Measurements from ENCODE around the gene HCN1. TPM values are rescaled to one million over a fixed set of nuclear protein-coding genes. Genes with fewer than 3 reads are reported as not detected.

HCN1 gene
- total RNA-seq = not detected

- Mint-ChIP-seq H3K4me1 (ENCODE audit: low read depth) (no peaks in the 10 kb centered on the region), H3K4me3 (no peak within 1 kb of the TSS), H3K36me3 (peaks cover 5% of the 10 kb centered on the region), H3K9me3 (peaks cover 13% of the 10 kb centered on the region), H3K27me3 (peaks cover 19% of the 10 kb centered on the region), H3K27ac (no peak within 1 kb of the TSS)
- DNase-seq = peak; percentile 54
- ChIA-PET POLR2A (no interaction called here), CTCF (interaction anchor here (0.6 to 0.7 kb wide), 3 partner anchors 10 to 81 kb away, joined by 3 read pairs; no protein-coding TSS in a partner anchor)
- intact Hi-C loops (cut with micrococcal nuclease) = no loop called here
Observed at GRCh38 chr5:45696206-45696836, at the start of gene HCN1. Gene HCN1 (minus strand): TSS chr5:45696380.

GRCh38 chr5:45741110-45741509, 44.9 kb upstream of the HCN1 start:
- Mint-ChIP-seq H3K27ac (no peak overlapping the region), H3K4me1 (ENCODE audit: low read depth) (no peaks in the 10 kb centered on the region), H3K27me3 (no peaks in the 10 kb centered on the region), H3K4me3 (no peak overlapping the region), H3K9me3 (peaks cover 21% of the 10 kb centered on the region), H3K36me3 (peaks cover 1% of the 10 kb centered on the region)
- POLR2A ChIA-PET = no interaction called here
- DNase-seq = no peak
- CTCF ChIA-PET = no interaction called here
- intact Hi-C loops (cut with micrococcal nuclease) = no loop called here

- POLR2A ChIA-PET = no interaction called here
- CTCF ChIA-PET = no interaction called here
- H3K4me3 Mint-ChIP-seq = no peak overlapping the region
- intact Hi-C loops (cut with micrococcal nuclease) = no loop called here
- no peak overlapping the region for H3K27ac Mint-ChIP-seq
- peaks cover 17% of the 10 kb centered on the region for H3K9me3 Mint-ChIP-seq
- H3K27me3 Mint-ChIP-seq = no peaks in the 10 kb centered on the region
- no peaks in the 10 kb centered on the region for H3K4me1 Mint-ChIP-seq (ENCODE audit: low read depth)
- no peak for DNase-seq
- no peaks in the 10 kb centered on the region for H3K36me3 Mint-ChIP-seq
Observed at GRCh38 chr5:45737153-45737552, 41.0 kb upstream of the HCN1 start.

DNA sequence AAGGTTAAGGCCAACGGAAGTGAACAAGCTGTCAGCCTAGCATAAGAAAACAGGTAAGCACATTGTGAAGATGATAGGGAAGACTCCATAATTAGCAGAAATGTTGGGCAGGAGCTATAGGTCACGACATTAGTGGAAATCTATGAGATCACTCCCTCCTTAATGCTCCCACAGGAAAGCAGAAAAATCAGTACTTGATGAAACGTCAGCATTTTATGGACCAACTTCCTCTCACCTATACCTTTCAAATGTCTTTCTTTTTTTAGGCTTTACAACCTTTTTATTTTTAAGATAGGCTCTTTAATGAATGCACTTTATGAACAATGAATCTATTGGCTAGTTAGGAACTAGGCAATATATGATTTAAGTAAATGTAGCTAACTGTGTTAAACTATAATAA, 29.4 kb upstream of the HCN1 start:
- DNase-seq = no peak
- ChIA-PET CTCF (no interaction called here), POLR2A (no interaction called here)
- Mint-ChIP-seq H3K36me3 (no peaks in the 10 kb centered on the region), H3K9me3 (peaks cover 11% of the 10 kb centered on the region), H3K27me3 (no peaks in the 10 kb centered on the region), H3K27ac (no peak overlapping the region), H3K4me3 (no peak overlapping the region), H3K4me1 (ENCODE audit: low read depth) (no peaks in the 10 kb centered on the region)
- intact Hi-C loops (cut with micrococcal nuclease) = no loop called here

GRCh38 chr5:45697201-45697600, 1.0 kb upstream of the HCN1 start:
- intact Hi-C loops (cut with micrococcal nuclease) = no loop called here
- no peak for DNase-seq
- POLR2A ChIA-PET = no interaction called here
- H3K27me3 Mint-ChIP-seq = peaks cover 19% of the 10 kb centered on the region
- H3K36me3 Mint-ChIP-seq = peaks cover 5% of the 10 kb centered on the region
- H3K4me3 Mint-ChIP-seq = no peak overlapping the region
- no peak overlapping the region for H3K27ac Mint-ChIP-seq
- CTCF ChIA-PET = interaction anchor here (0.7 kb wide), 1 partner anchor 82 kb away, joined by 3 read pairs; no protein-coding TSS in a partner anchor
- H3K9me3 Mint-ChIP-seq = peaks cover 11% of the 10 kb centered on the region
- H3K4me1 Mint-ChIP-seq (ENCODE audit: low read depth) = no peaks in the 10 kb centered on the region

GRCh38 chr5:45695804-45696156, 400 bp downstream of the HCN1 start:
- peaks cover 19% of the 10 kb centered on the region for H3K27me3 Mint-ChIP-seq
- intact Hi-C loops (cut with micrococcal nuclease) = no loop called here
- no peak overlapping the region for H3K27ac Mint-ChIP-seq
- no peak overlapping the region for H3K4me3 Mint-ChIP-seq
- ChIA-PET CTCF (interaction anchor here (0.6 kb wide), 2 partner anchors 11 to 17 kb away, joined by 3 read pairs; no protein-coding TSS in a partner anchor), POLR2A (no interaction called here)
- DNase-seq = no peak
- H3K4me1 Mint-ChIP-seq (ENCODE audit: low read depth) = no peaks in the 10 kb centered on the region
- peaks cover 5% of the 10 kb centered on the region for H3K36me3 Mint-ChIP-seq
- H3K9me3 Mint-ChIP-seq = peaks cover 13% of the 10 kb centered on the region

DNA sequence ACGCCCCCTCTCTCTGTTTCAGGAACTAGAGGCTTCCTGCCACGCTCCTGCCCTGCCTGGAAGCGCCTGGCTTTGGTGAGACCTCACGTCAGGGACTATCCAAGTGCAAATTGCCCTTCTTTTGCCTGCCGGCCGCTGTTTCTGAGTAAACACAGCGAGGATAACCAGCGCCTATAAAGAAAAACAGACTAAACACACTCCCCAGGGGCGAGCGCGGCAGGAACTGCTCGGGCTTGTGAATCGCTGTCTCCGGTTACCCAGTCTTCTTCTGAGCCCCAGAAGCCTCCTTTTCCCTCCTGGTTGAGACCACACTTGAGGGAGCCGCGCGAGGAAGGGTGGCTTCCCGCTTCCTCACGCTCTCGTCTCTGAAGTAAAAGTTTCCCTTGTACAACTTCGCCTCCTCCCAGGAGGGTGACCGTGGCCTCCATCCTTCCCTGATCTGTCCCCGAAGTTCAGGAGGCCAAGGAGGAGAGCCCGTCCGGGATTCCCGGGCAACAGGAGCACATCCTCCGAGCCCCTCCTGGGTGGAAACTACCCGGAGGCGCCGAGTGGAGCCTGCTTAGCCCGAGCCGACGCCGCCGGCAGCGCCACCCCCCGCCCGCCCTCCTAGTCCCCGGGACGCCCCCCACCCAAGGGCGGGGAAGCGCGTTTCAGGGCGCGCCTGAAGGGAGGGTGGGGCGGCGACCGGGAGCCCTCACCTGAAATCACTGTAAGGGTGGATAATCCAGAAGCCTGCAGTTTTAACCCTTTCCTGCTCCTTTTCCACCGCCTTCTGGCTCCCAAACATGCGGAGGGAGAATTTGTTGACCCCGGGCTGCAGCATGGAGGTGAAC, 993 bp downstream of the HCN1 start:
- Mint-ChIP-seq H3K4me1 (ENCODE audit: low read depth) (no peaks in the 10 kb centered on the region), H3K27me3 (peaks cover 19% of the 10 kb centered on the region), H3K9me3 (peaks cover 13% of the 10 kb centered on the region), H3K4me3 (no peak overlapping the region), H3K36me3 (peaks cover 5% of the 10 kb centered on the region), H3K27ac (no peak overlapping the region)
- ChIA-PET CTCF (no interaction called here), POLR2A (no interaction called here)
- intact Hi-C loops (cut with micrococcal nuclease) = no loop called here
- no peak for DNase-seq

GRCh38 chr5:45694255-45694814, 1.8 kb downstream of the HCN1 start:
- Mint-ChIP-seq H3K4me3 (no peak overlapping the region), H3K36me3 (peaks cover 5% of the 10 kb centered on the region), H3K9me3 (peaks cover 13% of the 10 kb centered on the region), H3K27ac (no peak overlapping the region), H3K27me3 (peaks cover 19% of the 10 kb centered on the region), H3K4me1 (ENCODE audit: low read depth) (no peaks in the 10 kb centered on the region)
- intact Hi-C loops (cut with micrococcal nuclease) = no loop called here
- ChIA-PET POLR2A (no interaction called here), CTCF (no interaction called here)
- DNase-seq = no peak

GRCh38 chr5:45692481-45692880, 3.7 kb downstream of the HCN1 start:
- intact Hi-C loops (cut with micrococcal nuclease) = no loop called here
- Mint-ChIP-seq H3K36me3 (peaks cover 5% of the 10 kb centered on the region), H3K27ac (no peak overlapping the region), H3K4me1 (ENCODE audit: low read depth) (no peaks in the 10 kb centered on the region), H3K9me3 (peaks cover 9% of the 10 kb centered on the region), H3K27me3 (peaks cover 18% of the 10 kb centered on the region), H3K4me3 (no peak overlapping the region)
- CTCF ChIA-PET = no interaction called here
- POLR2A ChIA-PET = no interaction called here
- DNase-seq = no peak

DNA sequence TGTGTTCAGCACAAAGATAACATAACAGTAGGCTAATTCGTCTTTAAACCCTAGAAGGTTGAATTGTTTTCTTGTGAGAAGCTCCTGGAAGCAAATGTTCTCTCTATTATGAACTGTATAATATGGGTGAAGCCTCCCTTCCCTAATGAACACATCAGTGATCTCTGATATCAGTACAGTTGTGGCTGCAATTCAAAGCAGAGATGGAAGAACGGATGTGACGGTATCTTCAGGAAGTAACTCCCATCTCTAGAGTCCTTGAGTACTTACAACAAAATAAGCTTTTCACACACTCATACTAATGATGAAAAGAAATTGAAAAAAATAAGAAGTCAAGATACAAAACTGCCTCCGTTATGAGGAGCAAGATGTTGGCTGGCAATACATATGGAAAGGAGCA, 4.5 kb downstream of the HCN1 start:
- no peak overlapping the region for H3K4me3 Mint-ChIP-seq
- DNase-seq = no peak
- peaks cover 5% of the 10 kb centered on the region for H3K36me3 Mint-ChIP-seq
- intact Hi-C loops (cut with micrococcal nuclease) = no loop called here
- H3K27me3 Mint-ChIP-seq = peaks cover 12% of the 10 kb centered on the region
- ChIA-PET CTCF (no interaction called here), POLR2A (no interaction called here)
- no peak overlapping the region for H3K27ac Mint-ChIP-seq
- H3K9me3 Mint-ChIP-seq = peaks cover 9% of the 10 kb centered on the region
- H3K4me1 Mint-ChIP-seq (ENCODE audit: low read depth) = no peaks in the 10 kb centered on the region

DNA sequence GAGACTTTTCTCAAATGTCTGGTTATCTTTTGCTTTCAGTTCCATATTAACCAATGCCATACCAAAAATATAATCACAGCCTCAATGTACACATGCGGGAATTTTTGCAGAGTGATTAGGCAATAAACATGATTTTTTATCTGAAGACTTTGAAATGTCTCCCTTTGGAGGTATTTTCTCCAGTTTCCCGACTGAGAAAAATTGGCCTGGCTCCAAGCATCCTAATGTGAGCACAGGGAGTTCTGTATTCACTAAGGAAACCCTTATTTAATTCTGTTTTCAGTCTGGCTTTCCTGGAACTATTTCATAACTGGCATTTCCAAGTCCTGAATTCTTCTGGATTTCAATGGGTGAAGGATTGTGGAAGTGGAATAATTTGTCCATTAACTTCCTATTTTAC, 8.5 kb downstream of the HCN1 start:
- Mint-ChIP-seq H3K27ac (no peak overlapping the region), H3K4me3 (no peak overlapping the region), H3K27me3 (no peaks in the 10 kb centered on the region), H3K4me1 (ENCODE audit: low read depth) (no peaks in the 10 kb centered on the region), H3K36me3 (no peaks in the 10 kb centered on the region), H3K9me3 (peaks cover 2% of the 10 kb centered on the region)
- ChIA-PET POLR2A (no interaction called here), CTCF (no interaction called here)
- intact Hi-C loops (cut with micrococcal nuclease) = no loop called here
- DNase-seq = no peak

- H3K36me3 Mint-ChIP-seq = no peaks in the 10 kb centered on the region
- peaks cover 3% of the 10 kb centered on the region for H3K9me3 Mint-ChIP-seq
- CTCF ChIA-PET = no interaction called here
- H3K4me1 Mint-ChIP-seq (ENCODE audit: low read depth) = no peaks in the 10 kb centered on the region
- intact Hi-C loops (cut with micrococcal nuclease) = no loop called here
- POLR2A ChIA-PET = no interaction called here
- no peaks in the 10 kb centered on the region for H3K27me3 Mint-ChIP-seq
- no peak overlapping the region for H3K27ac Mint-ChIP-seq
- no peak overlapping the region for H3K4me3 Mint-ChIP-seq
- DNase-seq = no peak
Observed at GRCh38 chr5:45686620-45687019, 9.6 kb downstream of the HCN1 start.

GRCh38 chr5:45684118-45684517, 12.1 kb downstream of the HCN1 start:
- no peak for DNase-seq
- no peak overlapping the region for H3K27ac Mint-ChIP-seq
- ChIA-PET CTCF (no interaction called here), POLR2A (no interaction called here)
- H3K9me3 Mint-ChIP-seq = peaks cover 8% of the 10 kb centered on the region
- H3K27me3 Mint-ChIP-seq = no peaks in the 10 kb centered on the region
- H3K4me3 Mint-ChIP-seq = no peak overlapping the region
- no peaks in the 10 kb centered on the region for H3K36me3 Mint-ChIP-seq
- H3K4me1 Mint-ChIP-seq (ENCODE audit: low read depth) = no peaks in the 10 kb centered on the region
- intact Hi-C loops (cut with micrococcal nuclease) = no loop called here
